Measurements from ENCODE around the gene PLEKHA6. TPM values are rescaled to one million over a fixed set of nuclear protein-coding genes. Genes with fewer than 3 reads are reported as not detected.
A peak's percentile ranks its signal among the peaks of the same experiment; 100 is the strongest.

The PLEKHA6 gene
- total and polyA plus RNA-seq, 2 of the 8 experiments (the other 6 are each of a cell fraction or from before 2014, with no cell fraction given): 4.8 to 20.2 TPM

- H3K4ac ChIP-seq (replicated peaks; ENCODE audit: insufficient read length, low read depth, low read length): no peak overlapping the region
- POLR2A ChIA-PET (ENCODE audit: partially characterized antibody): interaction anchor here (0.7 to 2.0 kb wide), 3 partner anchors 9 to 20 kb away, joined by 3 to 8 read pairs (median 3); no protein-coding TSS in a partner anchor
- TF ChIP-seq NANOG (IDR thresholded peaks at IDR 0.05; ENCODE audit: insufficient read depth, low read depth, low read length, poor library complexity, severe bottlenecking) (peak; percentile 58), RXRA (IDR thresholded peaks at IDR 0.05; ENCODE audit: insufficient read depth, low read depth, low read length) (no peak), CREB1 (IDR thresholded peaks at IDR 0.05) (no peak)
Measured at GRCh38 chr1:204322339-204322868, 37.3 kb downstream of the PLEKHA6 start.

More at GRCh38 chr1:204322339-204322868, 37.3 kb downstream of the PLEKHA6 start:
- Histone ChIP-seq H3K4me1 (replicated peaks in 1 of 4; ENCODE audit: control insufficient read depth in 3 of 4, insufficient read depth in 4 of 4, low read length in 3 of 4) (peaks cover 0 to 8% (median 3%) of the 10 kb centered on the region in 4 experiments; a peak in 6 of 7 replicates), H3K9ac (replicated peaks in 1 of 4; ENCODE audit: extremely low read depth in 1 of 4, low read depth in 3 of 4, low read length in 3 of 4) (no peak overlapping the region), H3K23ac (ENCODE audit: insufficient read length) (no peak overlapping the region), H3K18ac (ENCODE audit: extremely low read depth, low read length) (no peak overlapping the region), H3K23me2 (ENCODE audit: low read depth, low read length) (no peaks in the 10 kb centered on the region; the same call in 1 of the 2 replicates), H2BK20ac (ENCODE audit: low read length) (peak overlapping the region; percentile 9; the same call in 1 of the 2 replicates), H4K5ac (ENCODE audit: insufficient read length, low read depth, low read length) (no peak overlapping the region), H2BK120ac (replicated peaks; ENCODE audit: low read depth, low read length) (no peak overlapping the region), H3K4me2 (ENCODE audit: insufficient read depth in 1 of 2, low read depth in 2 of 2, low read length in 2 of 2) (no peak overlapping the region), H2AK5ac (ENCODE audit: low read depth, low read length) (no peak overlapping the region), H3K27me3 (replicated peaks in 1 of 4; ENCODE audit: control insufficient read depth in 3 of 4, extremely low read depth in 1 of 4, insufficient read depth in 3 of 4, low read length in 3 of 4) (no peaks in the 10 kb centered on the region), H4K91ac (replicated peaks; ENCODE audit: insufficient read length, low read length) (no peak overlapping the region), H2BK5ac (ENCODE audit: low read depth, low read length) (no peak overlapping the region), H3K14ac (ENCODE audit: insufficient read length) (no peak overlapping the region), H4K20me1 (replicated peaks in 1 of 2; ENCODE audit: control insufficient read depth in 1 of 2, insufficient read depth in 2 of 2, low read length in 2 of 2) (no peaks in the 10 kb centered on the region), H3K36me3 (ENCODE audit: control insufficient read depth in 2 of 4, insufficient read depth in 4 of 4, low read length in 3 of 4) (no peaks in the 10 kb centered on the region), H3K79me1 (ENCODE audit: low read depth, low read length) (no peaks in the 10 kb centered on the region), H3K27ac (ENCODE audit: low read depth, low read length) (no peak overlapping the region), H4K8ac (ENCODE audit: extremely low read depth, insufficient read depth, low read length) (no peak overlapping the region), H3K9me3 (ENCODE audit: insufficient read depth in 2 of 2, low read depth in 1 of 2, low read length in 1 of 2) (no peaks in the 10 kb centered on the region; a peak in 1 of 4 replicates), H3K56ac (replicated peaks; ENCODE audit: insufficient read length, low read depth, low read length) (no peak overlapping the region), H2BK12ac (ENCODE audit: low read depth, low read length) (no peak overlapping the region), H2AFZ (ENCODE audit: low read length) (no peak overlapping the region), H3K4me3 (ENCODE audit: extremely low read depth in 1 of 4, insufficient read depth in 2 of 4, low read depth in 3 of 4, low read length in 4 of 4) (no peak overlapping the region), H3K79me2 (ENCODE audit: control insufficient read depth in 1 of 2, insufficient read depth in 2 of 2, low read length in 2 of 2) (no peaks in the 10 kb centered on the region), H2BK15ac (ENCODE audit: low read length) (no peak overlapping the region)
- CTCF ChIA-PET (ENCODE audit: partially characterized antibody): interaction anchor here (1.1 to 21.6 kb wide), 11 partner anchors 9 to 76 kb away, joined by 3 to 175 read pairs (median 5); partner anchors contain the start of gene PLEKHA6
- 70% methylated on average over 8 of the region's 8 CpGs; no CpG with 5 or more reads in 1 of the 2 experiments for WGBS, 2 experiments (ENCODE audit: extremely low coverage in 1 of 2, insufficient coverage in 1 of 2, insufficient read length in 1 of 2, insufficient replicate concordance in 2 of 2, low coverage in 1 of 2, low lambda C conversion rate in 2 of 2, missing lambda C conversion rate in 1 of 2)
- FAIRE-seq: no peak
- peak in 1 of 2 experiments; percentile 51 for DNase-seq (ENCODE audit: low read depth in 1 of 2, low spot score in 2 of 2)
